Central memory CD8-positive, alpha-beta T cell (primary cell): ENCODE measurements around the gene ADGRG2.
"Not testable (repeated sequence)": the region's sequence is repeated elsewhere in the genome, so short reads cannot be mapped to it uniquely, and the experiment has no call there.

Experiments
- ATAC-seq: fragments of 150-1000 bp; cut with Tn5 transposase; replicated peaks from 2 replicates; pipeline ENCODE4 v1.10.0; 2022; ENCODE audit warnings: mild to moderate bottlenecking, moderate FRiP score, moderate number of reproducible peaks; ENCODE audit not compliant: poor library complexity, severe bottlenecking; ENCODE audit errors: extremely low read depth
- DNase-seq, 2 donors: peaks; one replicate each; pipeline ENCODE4 v3.0.0; 2021; ENCODE audit warnings: low spot score in 2 of 2
- H3K27ac Mint-ChIP-seq: one replicate; pipeline ENCODE4 v1.8.0; 2022; ENCODE audit warnings: low read depth, mild to moderate bottlenecking, moderate library complexity, mixed read lengths
- H3K27me3 Mint-ChIP-seq: one replicate; pipeline ENCODE4 v1.8.0; 2022; ENCODE audit warnings: mixed read lengths
- H3K36me3 Mint-ChIP-seq: one replicate; pipeline ENCODE4 v1.8.0; 2022; ENCODE audit warnings: mild to moderate bottlenecking, moderate library complexity, mixed read lengths; ENCODE audit not compliant: insufficient read depth
- H3K4me1 Mint-ChIP-seq: one replicate; pipeline ENCODE4 v1.8.0; 2022; ENCODE audit warnings: mixed read lengths
- H3K4me3 Mint-ChIP-seq: one replicate; pipeline ENCODE4 v1.8.0; 2022; ENCODE audit warnings: mild to moderate bottlenecking, moderate library complexity, mixed read lengths
- H3K9me3 Mint-ChIP-seq: one replicate; pipeline ENCODE4 v1.8.0; 2022; ENCODE audit warnings: mixed read lengths

The ADGRG2 gene

DNA sequence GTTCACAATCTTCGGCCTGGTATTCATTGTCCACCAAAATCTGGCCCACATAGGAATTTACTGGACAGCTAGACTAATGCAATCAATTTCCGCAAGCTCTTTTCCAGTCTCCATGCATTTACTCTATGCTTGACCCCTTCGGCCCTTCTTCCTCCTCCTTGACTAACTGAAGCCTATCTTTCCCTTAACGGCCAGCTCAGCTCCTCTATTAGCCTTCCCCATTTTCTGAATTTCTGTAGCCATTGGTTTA is 137.2 kb downstream of the ADGRG2 start:
- ATAC-seq (no peak), DNase-seq (no peak)
- Mint-ChIP-seq H3K4me3 (peak overlapping the region; percentile 71), H3K36me3 (peaks cover 5% of the 10 kb centered on the region), H3K9me3 (no peaks in the 10 kb centered on the region), H3K4me1 (peaks cover 11% of the 10 kb centered on the region), H3K27ac (peak overlapping the region; percentile 89), H3K27me3 (no peaks in the 10 kb centered on the region)

- DNase-seq: peak; percentile 61 to 77
- peaks cover 11% of the 10 kb centered on the region for H3K4me1 Mint-ChIP-seq
- ATAC-seq: peak; percentile 89
Measured at GRCh38 chrX:18984381-18985185, 137.7 kb downstream of the ADGRG2 start.

GRCh38 chrX:18983666-18984380 is 138.4 kb downstream of the ADGRG2 start, which contains the start of gene PHKA2:
TSS of gene PHKA2 (minus strand) at chrX:18984114. CDS start at chrX:18983932, 182 bp downstream.
- H3K36me3 Mint-ChIP-seq: peaks cover 5% of the 10 kb centered on the region
- DNase-seq: peak; percentile 9 to 12

More at GRCh38 chrX:18984381-18985185, 137.7 kb downstream of the ADGRG2 start:
- H3K4me3 Mint-ChIP-seq: peak overlapping the region; percentile 71
- H3K27me3 Mint-ChIP-seq: no peaks in the 10 kb centered on the region
- peak overlapping the region; percentile 89 for H3K27ac Mint-ChIP-seq
- H3K36me3 Mint-ChIP-seq: peaks cover 5% of the 10 kb centered on the region
- no peaks in the 10 kb centered on the region for H3K9me3 Mint-ChIP-seq

DNA sequence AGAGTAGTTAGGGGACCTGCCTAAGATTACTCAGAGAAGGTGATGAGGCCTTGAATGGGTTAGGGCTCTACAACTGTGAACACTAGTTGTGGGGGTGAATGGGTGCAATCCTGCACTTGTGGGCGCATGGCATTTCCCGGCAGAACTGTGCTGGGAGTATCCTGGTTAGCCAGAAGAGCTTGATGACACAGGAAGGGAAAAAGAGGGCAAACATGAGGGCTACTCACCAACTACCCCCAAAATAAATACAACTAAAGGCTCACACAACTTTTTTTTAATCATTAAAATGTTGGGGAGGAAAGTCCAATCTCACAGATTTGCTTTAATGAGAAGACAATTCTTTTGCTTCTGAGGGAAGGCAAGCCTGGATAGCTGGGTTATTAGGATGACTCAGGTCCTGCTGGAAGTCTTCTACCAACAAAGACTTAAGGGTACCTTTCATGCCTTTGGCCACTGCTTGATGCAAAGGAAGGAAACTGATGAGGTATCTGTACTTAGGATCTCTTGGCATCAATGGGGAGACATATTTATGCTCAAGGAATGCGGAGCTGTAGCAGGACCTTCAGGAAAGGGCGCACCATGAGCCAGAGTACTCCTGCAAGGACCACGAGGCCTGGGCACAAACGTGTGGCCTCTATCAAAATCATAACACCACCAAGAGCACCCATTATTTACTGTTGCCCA is 141.0 kb downstream of the ADGRG2 start:
- H3K27me3 Mint-ChIP-seq: no peaks in the 10 kb centered on the region
- no peak for DNase-seq
- H3K36me3 Mint-ChIP-seq: peaks cover 8% of the 10 kb centered on the region
- peaks cover 16% of the 10 kb centered on the region for H3K4me1 Mint-ChIP-seq
- no peak overlapping the region for H3K27ac Mint-ChIP-seq
- no peak overlapping the region for H3K4me3 Mint-ChIP-seq
- H3K9me3 Mint-ChIP-seq: no peaks in the 10 kb centered on the region
- ATAC-seq: no peak

More at GRCh38 chrX:18983666-18984380, 138.4 kb downstream of the ADGRG2 start, which contains the start of gene PHKA2:
- peak within 1 kb of the TSS; percentile 71 for H3K4me3 Mint-ChIP-seq
- no peaks in the 10 kb centered on the region for H3K9me3 Mint-ChIP-seq
- no peaks in the 10 kb centered on the region for H3K27me3 Mint-ChIP-seq
- H3K4me1 Mint-ChIP-seq: peaks cover 16% of the 10 kb centered on the region
- ATAC-seq: peak; percentile 10
- peak within 1 kb of the TSS; percentile 89 for H3K27ac Mint-ChIP-seq

- not testable (repeated sequence) for H3K4me3 Mint-ChIP-seq, DNase-seq, H3K36me3 Mint-ChIP-seq, H3K9me3 Mint-ChIP-seq, H3K27me3 Mint-ChIP-seq, H3K27ac Mint-ChIP-seq, ATAC-seq
- peaks cover 19% of the 10 kb centered on the region for H3K4me1 Mint-ChIP-seq
Measured at GRCh38 chrX:18980262-18980661, 142.0 kb downstream of the ADGRG2 start.

- peaks cover 27% of the 10 kb centered on the region for H3K4me1 Mint-ChIP-seq
- no peak overlapping the region for H3K4me3 Mint-ChIP-seq
- H3K9me3 Mint-ChIP-seq: no peaks in the 10 kb centered on the region
- H3K27ac Mint-ChIP-seq: no peak overlapping the region
- no peaks in the 10 kb centered on the region for H3K27me3 Mint-ChIP-seq
- peaks cover 3% of the 10 kb centered on the region for H3K36me3 Mint-ChIP-seq
- no peak for DNase-seq
- no peak for ATAC-seq
Measured at GRCh38 chrX:18974993-18975392, 147.3 kb downstream of the ADGRG2 start.

- Mint-ChIP-seq H3K4me1 (peaks cover 21% of the 10 kb centered on the region), H3K27me3 (no peaks in the 10 kb centered on the region), H3K27ac (no peak overlapping the region), H3K4me3 (no peak overlapping the region), H3K9me3 (no peaks in the 10 kb centered on the region), H3K36me3 (peaks cover 3% of the 10 kb centered on the region)
- DNase-seq (no peak), ATAC-seq (no peak)
Measured at GRCh38 chrX:18973527-18974192, 148.6 kb downstream of the ADGRG2 start.

GRCh38 chrX:18971506-18971905 is 150.8 kb downstream of the ADGRG2 start:
- H3K27me3 Mint-ChIP-seq: no peaks in the 10 kb centered on the region
- ATAC-seq: no peak
- DNase-seq: no peak
- no peaks in the 10 kb centered on the region for H3K9me3 Mint-ChIP-seq
- no peak overlapping the region for H3K4me3 Mint-ChIP-seq
- H3K36me3 Mint-ChIP-seq: no peaks in the 10 kb centered on the region
- H3K4me1 Mint-ChIP-seq: peaks cover 21% of the 10 kb centered on the region
- H3K27ac Mint-ChIP-seq: no peak overlapping the region

- H3K27me3 Mint-ChIP-seq: no peaks in the 10 kb centered on the region
- ATAC-seq: no peak
Measured at GRCh38 chrX:18970465-18970864, 151.8 kb downstream of the ADGRG2 start.

DNA sequence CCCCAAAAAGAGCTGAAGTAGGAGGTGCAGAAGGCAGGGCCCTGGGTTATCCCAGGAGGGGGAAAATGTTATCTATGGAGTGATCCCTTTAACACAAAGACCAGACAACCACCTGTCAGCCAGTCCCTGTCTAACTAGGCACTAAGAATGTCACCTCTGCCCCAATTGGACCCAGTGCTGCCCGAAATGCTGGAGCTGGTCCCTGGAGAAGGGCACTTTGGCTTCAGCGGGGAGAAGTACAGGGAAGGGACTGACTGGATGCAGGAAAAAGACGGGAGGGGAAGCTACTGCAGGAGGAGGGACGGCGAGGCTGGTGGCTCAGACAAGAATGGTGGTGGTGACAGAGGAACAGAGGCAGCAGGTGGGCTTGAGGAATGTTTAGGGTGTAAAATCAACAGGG is 155.6 kb downstream of the ADGRG2 start:
- peaks cover 2% of the 10 kb centered on the region for H3K36me3 Mint-ChIP-seq
- peaks cover 17% of the 10 kb centered on the region for H3K4me1 Mint-ChIP-seq
- DNase-seq (no peak), ATAC-seq (no peak)
- H3K4me3 Mint-ChIP-seq: no peak overlapping the region
- H3K27ac Mint-ChIP-seq: no peak overlapping the region
- no peaks in the 10 kb centered on the region for H3K9me3 Mint-ChIP-seq
- no peaks in the 10 kb centered on the region for H3K27me3 Mint-ChIP-seq

More at GRCh38 chrX:18970465-18970864, 151.8 kb downstream of the ADGRG2 start:
- Mint-ChIP-seq H3K4me1 (peaks cover 18% of the 10 kb centered on the region), H3K9me3 (no peaks in the 10 kb centered on the region), H3K36me3 (no peaks in the 10 kb centered on the region), H3K27ac (no peak overlapping the region), H3K4me3 (no peak overlapping the region)
- no peak for DNase-seq

- no peaks in the 10 kb centered on the region for H3K9me3 Mint-ChIP-seq
- no peak for DNase-seq
- H3K27me3 Mint-ChIP-seq: no peaks in the 10 kb centered on the region
- ATAC-seq: no peak
- no peak overlapping the region for H3K4me3 Mint-ChIP-seq
- H3K27ac Mint-ChIP-seq: no peak overlapping the region
- peaks cover 2% of the 10 kb centered on the region for H3K36me3 Mint-ChIP-seq
- H3K4me1 Mint-ChIP-seq: peaks cover 26% of the 10 kb centered on the region
Measured at GRCh38 chrX:18964901-18965300, 157.4 kb downstream of the ADGRG2 start.

- no peak for DNase-seq
- H3K4me3 Mint-ChIP-seq: no peak overlapping the region
- peaks cover 2% of the 10 kb centered on the region for H3K36me3 Mint-ChIP-seq
- no peaks in the 10 kb centered on the region for H3K9me3 Mint-ChIP-seq
- peaks cover 26% of the 10 kb centered on the region for H3K4me1 Mint-ChIP-seq
- ATAC-seq: no peak
- H3K27me3 Mint-ChIP-seq: no peaks in the 10 kb centered on the region
- no peak overlapping the region for H3K27ac Mint-ChIP-seq
Measured at GRCh38 chrX:18964026-18964425, 158.2 kb downstream of the ADGRG2 start.
